Activated CD4-positive, alpha-beta T cell treated with anti-CD3 and anti-CD28 coated beads for 36 hours (primary cell): ENCODE data around the gene PRKCE. TPM values are rescaled to one million over a fixed set of nuclear protein-coding genes. Genes with fewer than 3 reads are reported as not detected.

Experiments
- ATAC-seq: fragments of 200-7000 bp; cut with Tn5 transposase; one replicate; pipeline ENCODE4 v1.10.0; 2021; ENCODE audit warnings: mild to moderate bottlenecking, moderate library complexity
- CTCF ChIA-PET: fragments of 350-600 bp; sonication (Branson Sonifier 250); formaldehyde crosslinking; loops from one replicate; lab custom pipeline; 2021; ENCODE audit warnings: antibody characterized with exemption; lab: Charles Lee
- POLR2A ChIA-PET: fragments of 350-600 bp; sonication (Branson Sonifier 250); formaldehyde crosslinking; loops from one replicate; lab custom pipeline; 2021; ENCODE audit warnings: antibody characterized with exemption, inconsistent platforms; lab: Charles Lee
- DNase-seq: peaks from one replicate; pipeline ENCODE4 v3.0.0-alpha.2; 2020
- H3K27ac Mint-ChIP-seq: one replicate; pipeline ENCODE4 v1.8.0; 2021; ENCODE audit warnings: mixed read lengths
- H3K27me3 Mint-ChIP-seq: one replicate; pipeline ENCODE4 v1.8.0; 2021; ENCODE audit warnings: mixed read lengths
- H3K36me3 Mint-ChIP-seq: one replicate; pipeline ENCODE4 v1.8.0; 2021; ENCODE audit warnings: low read depth, mixed read lengths
- H3K4me1 Mint-ChIP-seq: one replicate; pipeline ENCODE4 v1.8.0; 2021; ENCODE audit warnings: mixed read lengths
- H3K4me3 Mint-ChIP-seq: one replicate; pipeline ENCODE4 v1.8.0; 2021; ENCODE audit warnings: mild to moderate bottlenecking, moderate library complexity, mixed read lengths
- H3K9me3 Mint-ChIP-seq: one replicate; pipeline ENCODE4 v1.8.0; 2021; ENCODE audit warnings: low read depth, mixed read lengths
- intact Hi-C, 2 experiments: fragments of 100-400 bp; cut with DNase I in 1 of 2; cut with micrococcal nuclease in 1 of 2; formaldehyde crosslinking; loops; one replicate each; pipeline versions ENCODE4 v1.14.2 to v1.15.1; 2022 to 2024; cut with DNase I, micrococcal nuclease
- total RNA-seq, 2 experiments: library from RNA; stranded (reverse); gene quantifications; one replicate each; pipeline ENCODE4 v1.2.3, GENCODE V29; 2021

The PRKCE gene
- total RNA-seq, 2 experiments from 2014 or later, result 9.0 to 13.2 TPM

GRCh38 chr2:45993476-45993991, 342.1 kb downstream of the PRKCE start:
- Mint-ChIP-seq H3K9me3 (no peaks in the 10 kb centered on the region), H3K4me1 (peaks cover 8% of the 10 kb centered on the region), H3K4me3 (no peak overlapping the region), H3K36me3 (no peaks in the 10 kb centered on the region), H3K27me3 (no peaks in the 10 kb centered on the region), H3K27ac (no peak overlapping the region)
- POLR2A ChIA-PET, result no interaction called here
- CTCF ChIA-PET, result interaction anchor here (0.5 to 2.4 kb wide), 22 partner anchors 9 to 691 kb away, joined by 3 to 11 read pairs (median 3); no protein-coding TSS in a partner anchor
- peak; percentile 85 for ATAC-seq
- intact Hi-C loops, result loop anchor here (1.0 to 5.0 kb wide), 6 partner anchors 304 to 659 kb away; partner anchors contain the start of gene EPAS1 (in 1 of the 2)
- peak; percentile 76 for DNase-seq

DNA sequence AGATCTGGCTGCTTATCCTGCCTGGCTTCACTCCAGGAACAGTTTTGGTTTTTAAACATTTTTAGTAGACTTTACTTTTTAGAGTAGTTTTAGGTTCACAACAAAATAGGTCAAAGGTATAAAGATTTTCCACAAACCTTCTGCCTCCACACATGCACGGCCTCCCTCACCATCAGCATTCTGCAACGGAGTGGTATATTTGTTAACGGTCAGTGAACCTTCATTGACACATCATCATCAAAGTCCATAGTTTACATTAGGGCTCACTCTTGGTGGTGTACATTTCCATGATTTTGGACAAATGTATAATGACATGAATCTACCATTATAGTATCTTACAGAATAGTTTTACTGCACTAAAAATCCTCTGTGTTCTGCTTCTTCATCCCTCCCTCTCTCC, 342.6 kb downstream of the PRKCE start:
- Mint-ChIP-seq H3K36me3 (no peaks in the 10 kb centered on the region), H3K4me3 (no peak overlapping the region), H3K27me3 (no peaks in the 10 kb centered on the region), H3K9me3 (no peaks in the 10 kb centered on the region), H3K27ac (peak overlapping the region; percentile 69), H3K4me1 (peaks cover 8% of the 10 kb centered on the region)
- ATAC-seq (no peak), DNase-seq (no peak)
- ChIA-PET CTCF (interaction anchor here (0.7 to 2.4 kb wide), 17 partner anchors 9 to 690 kb away, joined by 3 to 11 read pairs (median 3); no protein-coding TSS in a partner anchor), POLR2A (no interaction called here)
- intact Hi-C loops, result loop anchor here (5.0 kb wide), 3 partner anchors 303 to 658 kb away; partner anchors contain the start of gene EPAS1 (in 1 of the 2)

DNA sequence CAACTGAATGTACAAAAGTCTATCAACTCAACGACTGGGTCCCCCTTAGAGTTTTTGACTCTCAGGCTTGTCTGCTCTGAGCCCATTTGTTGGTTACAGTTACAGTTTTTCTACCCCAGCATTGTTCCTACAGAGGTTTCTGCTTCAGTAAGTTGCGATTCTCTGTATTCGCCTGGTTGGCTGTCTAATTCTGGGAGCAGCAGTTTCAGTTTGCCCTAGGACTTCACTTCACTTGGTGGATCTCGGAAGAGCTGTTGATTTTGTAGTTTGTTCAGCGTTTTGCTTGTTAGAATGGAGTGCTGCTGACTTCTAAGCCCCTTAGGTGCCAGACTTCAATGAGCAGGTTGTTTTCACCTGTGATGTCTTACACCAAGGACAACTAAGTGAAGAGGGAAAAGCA, 349.2 kb downstream of the PRKCE start:
- no peaks in the 10 kb centered on the region for H3K9me3 Mint-ChIP-seq
- CTCF ChIA-PET, result interaction anchor here (0.7 kb wide), 1 partner anchor 79 kb away, joined by 3 read pairs; no protein-coding TSS in a partner anchor
- no peak overlapping the region for H3K4me3 Mint-ChIP-seq
- ATAC-seq, result no peak
- POLR2A ChIA-PET, result interaction anchor here (0.7 kb wide), 1 partner anchor 22 kb away, joined by 3 read pairs; no protein-coding TSS in a partner anchor
- no peak for DNase-seq
- intact Hi-C loops, result no loop called here
- no peaks in the 10 kb centered on the region for H3K27me3 Mint-ChIP-seq
- no peak overlapping the region for H3K27ac Mint-ChIP-seq
- H3K36me3 Mint-ChIP-seq, result peaks cover 6% of the 10 kb centered on the region
- H3K4me1 Mint-ChIP-seq, result no peaks in the 10 kb centered on the region

- DNase-seq, result no peak
- Mint-ChIP-seq H3K36me3 (peaks cover 6% of the 10 kb centered on the region), H3K27me3 (no peaks in the 10 kb centered on the region), H3K4me3 (no peak overlapping the region), H3K27ac (no peak overlapping the region), H3K9me3 (no peaks in the 10 kb centered on the region), H3K4me1 (no peaks in the 10 kb centered on the region)
- POLR2A ChIA-PET, result no interaction called here
- no peak for ATAC-seq
- intact Hi-C loops, result no loop called here
- CTCF ChIA-PET, result interaction anchor here (0.6 to 1.0 kb wide), 2 partner anchors 435 to 466 kb away, joined by 3 read pairs; no protein-coding TSS in a partner anchor
Observed at GRCh38 chr2:46001290-46001689, 349.8 kb downstream of the PRKCE start.

GRCh38 chr2:46001741-46002506, 350.4 kb downstream of the PRKCE start:
- ATAC-seq (no peak), DNase-seq (no peak)
- Mint-ChIP-seq H3K4me1 (no peaks in the 10 kb centered on the region), H3K4me3 (no peak overlapping the region), H3K9me3 (no peaks in the 10 kb centered on the region), H3K36me3 (peaks cover 6% of the 10 kb centered on the region), H3K27ac (no peak overlapping the region), H3K27me3 (no peaks in the 10 kb centered on the region)
- ChIA-PET POLR2A (no interaction called here), CTCF (interaction anchor here (0.6 to 2.9 kb wide), 4 partner anchors 9 to 466 kb away, joined by 3 to 9 read pairs (median 3); no protein-coding TSS in a partner anchor)
- intact Hi-C loops, result no loop called here

- POLR2A ChIA-PET, result no interaction called here
- ATAC-seq, result no peak
Observed at GRCh38 chr2:46002507-46002883, 351.0 kb downstream of the PRKCE start.

DNA sequence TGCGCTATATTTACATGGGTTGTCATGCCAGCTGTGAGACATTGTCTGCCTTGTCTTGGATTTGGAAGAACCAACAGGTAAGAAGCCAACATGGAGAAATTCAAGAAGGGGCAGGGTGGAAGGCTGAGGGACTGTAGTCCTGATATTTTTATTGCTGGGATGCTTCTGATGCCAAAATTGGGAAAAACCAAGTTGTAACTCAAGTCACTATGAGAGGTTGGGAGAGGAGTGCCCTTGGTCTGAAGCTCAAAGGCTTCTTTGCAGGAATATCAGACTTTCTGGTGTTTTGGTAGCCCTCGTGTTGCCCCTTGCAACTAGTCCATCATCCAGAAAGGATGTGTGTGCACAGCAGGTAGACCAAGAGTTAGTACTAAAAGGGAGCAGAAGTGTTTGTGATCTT, 351.5 kb downstream of the PRKCE start:
- Mint-ChIP-seq H3K27ac (no peak overlapping the region), H3K4me1 (no peaks in the 10 kb centered on the region), H3K4me3 (no peak overlapping the region), H3K27me3 (no peaks in the 10 kb centered on the region), H3K36me3 (peaks cover 6% of the 10 kb centered on the region), H3K9me3 (no peaks in the 10 kb centered on the region)
- ATAC-seq (no peak), DNase-seq (no peak)
- ChIA-PET CTCF (interaction anchor here (0.7 to 2.9 kb wide), 2 partner anchors 10 kb away, joined by 3 to 9 read pairs; no protein-coding TSS in a partner anchor), POLR2A (no interaction called here)
- intact Hi-C loops, result no loop called here

More at GRCh38 chr2:46002507-46002883, 351.0 kb downstream of the PRKCE start:
- H3K36me3 Mint-ChIP-seq, result peaks cover 6% of the 10 kb centered on the region
- no peaks in the 10 kb centered on the region for H3K9me3 Mint-ChIP-seq
- no peaks in the 10 kb centered on the region for H3K4me1 Mint-ChIP-seq
- CTCF ChIA-PET, result interaction anchor here (0.7 to 2.9 kb wide), 2 partner anchors 9 to 10 kb away, joined by 3 to 9 read pairs; no protein-coding TSS in a partner anchor
- H3K27me3 Mint-ChIP-seq, result no peaks in the 10 kb centered on the region
- intact Hi-C loops, result no loop called here
- H3K4me3 Mint-ChIP-seq, result no peak overlapping the region
- DNase-seq, result no peak
- H3K27ac Mint-ChIP-seq, result no peak overlapping the region

GRCh38 chr2:46003903-46004473, 352.5 kb downstream of the PRKCE start:
- POLR2A ChIA-PET, result no interaction called here
- Mint-ChIP-seq H3K27ac (no peak overlapping the region), H3K9me3 (no peaks in the 10 kb centered on the region), H3K4me3 (no peak overlapping the region), H3K27me3 (no peaks in the 10 kb centered on the region), H3K36me3 (peaks cover 8% of the 10 kb centered on the region), H3K4me1 (no peaks in the 10 kb centered on the region)
- intact Hi-C loops, result no loop called here
- ATAC-seq (no peak), DNase-seq (no peak)
- CTCF ChIA-PET, result interaction anchor here (0.6 to 2.9 kb wide), 3 partner anchors 11 to 372 kb away, joined by 3 to 9 read pairs (median 4); no protein-coding TSS in a partner anchor

DNA sequence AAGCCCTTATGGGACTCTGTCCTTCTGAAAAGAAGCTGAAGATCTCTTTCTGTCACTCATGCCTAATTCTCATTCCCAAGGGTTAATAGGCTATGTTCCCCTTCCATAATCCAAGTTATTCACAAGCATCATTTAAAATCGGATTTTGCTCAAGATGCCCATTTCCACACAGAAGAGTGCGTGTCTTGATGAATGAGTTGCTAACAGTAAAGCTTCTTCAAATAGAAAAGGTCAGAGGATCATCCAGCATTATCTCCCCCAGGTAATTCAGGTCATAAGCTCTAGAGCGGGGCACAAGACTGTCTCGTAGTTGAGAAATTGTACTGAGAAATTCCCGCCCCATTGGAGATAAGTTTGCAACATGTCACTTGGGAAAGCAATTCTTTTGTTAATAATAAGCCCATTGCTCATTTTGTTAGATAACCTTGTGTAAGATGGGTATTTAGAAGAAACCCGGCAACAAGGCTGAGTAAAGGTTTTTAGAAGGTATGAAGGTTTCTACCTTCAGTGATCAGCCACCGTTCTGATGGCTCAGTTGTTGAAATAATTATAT, 355.1 kb downstream of the PRKCE start:
- no peaks in the 10 kb centered on the region for H3K9me3 Mint-ChIP-seq
- no peak for DNase-seq
- no peak for ATAC-seq
- intact Hi-C loops, result no loop called here
- H3K4me3 Mint-ChIP-seq, result no peak overlapping the region
- no peaks in the 10 kb centered on the region for H3K27me3 Mint-ChIP-seq
- peaks cover 9% of the 10 kb centered on the region for H3K36me3 Mint-ChIP-seq
- CTCF ChIA-PET, result interaction anchor here (1.1 to 2.9 kb wide), 4 partner anchors 14 to 360 kb away, joined by 3 to 11 read pairs (median 5); no protein-coding TSS in a partner anchor
- POLR2A ChIA-PET, result no interaction called here
- H3K27ac Mint-ChIP-seq, result no peak overlapping the region
- H3K4me1 Mint-ChIP-seq, result no peaks in the 10 kb centered on the region

DNA sequence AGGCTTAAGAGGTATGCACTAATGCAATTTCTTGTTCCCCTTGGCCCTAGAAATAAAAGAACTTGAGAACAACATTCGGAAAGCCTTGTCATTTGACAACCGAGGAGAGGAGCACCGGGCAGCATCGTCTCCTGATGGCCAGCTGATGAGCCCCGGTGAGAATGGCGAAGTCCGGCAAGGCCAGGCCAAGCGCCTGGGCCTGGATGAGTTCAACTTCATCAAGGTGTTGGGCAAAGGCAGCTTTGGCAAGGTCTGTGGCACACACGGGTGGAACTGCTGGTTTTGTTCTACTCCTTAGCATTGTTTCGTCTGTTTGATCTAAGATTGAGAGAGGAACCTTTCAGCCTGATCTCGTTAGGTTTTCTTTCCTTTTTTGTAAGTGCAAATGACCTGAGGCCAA, 355.9 kb downstream of the PRKCE start:
- no peak for DNase-seq
- intact Hi-C loops, result no loop called here
- Mint-ChIP-seq H3K27me3 (no peaks in the 10 kb centered on the region), H3K36me3 (peaks cover 5% of the 10 kb centered on the region), H3K9me3 (no peaks in the 10 kb centered on the region), H3K27ac (peak overlapping the region; percentile 5), H3K4me1 (no peaks in the 10 kb centered on the region), H3K4me3 (no peak overlapping the region)
- ChIA-PET POLR2A (no interaction called here), CTCF (interaction anchor here (1.1 to 2.9 kb wide), 3 partner anchors 15 to 359 kb away, joined by 3 to 11 read pairs (median 3); no protein-coding TSS in a partner anchor)
- ATAC-seq, result no peak
